ENCODE measurements around the gene ASIC5.
"Not testable (repeated sequence)": the region's sequence is repeated elsewhere in the genome, so short reads cannot be mapped to it uniquely, and the experiment has no call there.

Gene ASIC5

GRCh38 chr4:155866177-155866576 is at the start of gene ASIC5:
TSS of gene ASIC5 (minus strand) at chr4:155866277. CDS start at chr4:155866226, 51 bp downstream.
- no peak for DNase-seq

GRCh38 chr4:155914782-155915181 is 48.7 kb upstream of the ASIC5 start:
- DNase-seq = no peak

GRCh38 chr4:155911905-155912304 is 45.8 kb upstream of the ASIC5 start:
- DNase-seq = no peak

GRCh38 chr4:155909615-155910226 is 43.6 kb upstream of the ASIC5 start:
- DNase-seq = no peak

- no peak for DNase-seq
Observed at GRCh38 chr4:155908187-155909139, 42.4 kb upstream of the ASIC5 start.

- DNase-seq = no peak
Observed at GRCh38 chr4:155907556-155907955, 41.5 kb upstream of the ASIC5 start.

- peak; percentile 82 for DNase-seq
Observed at GRCh38 chr4:155906554-155907247, 40.6 kb upstream of the ASIC5 start.

- no peak for DNase-seq
Observed at GRCh38 chr4:155904331-155904730, 38.3 kb upstream of the ASIC5 start.

GRCh38 chr4:155903453-155903852 is 37.4 kb upstream of the ASIC5 start, which contains the start of gene TDO2:
TSS of gene TDO2 (plus strand) at chr4:155903696. CDS start at chr4:155903759, 63 bp downstream.
- no peak for DNase-seq

GRCh38 chr4:155901013-155901412 is 34.9 kb upstream of the ASIC5 start:
- no peak for DNase-seq

- no peak for DNase-seq
Observed at GRCh38 chr4:155900381-155900780, 34.3 kb upstream of the ASIC5 start.

GRCh38 chr4:155899891-155900290 is 33.8 kb upstream of the ASIC5 start:
- DNase-seq = no peak

GRCh38 chr4:155898371-155898770 is 32.3 kb upstream of the ASIC5 start:
- DNase-seq = not testable (repeated sequence)

GRCh38 chr4:155891058-155891457 is 25.0 kb upstream of the ASIC5 start:
- no peak for DNase-seq

- no peak for DNase-seq
Observed at GRCh38 chr4:155889946-155890345, 23.9 kb upstream of the ASIC5 start.

GRCh38 chr4:155889031-155889793 is 23.1 kb upstream of the ASIC5 start:
- peak; percentile 19 for DNase-seq

GRCh38 chr4:155887847-155888570 is 21.9 kb upstream of the ASIC5 start:
- DNase-seq = no peak

GRCh38 chr4:155887045-155887444 is 21.0 kb upstream of the ASIC5 start:
- DNase-seq = no peak

GRCh38 chr4:155885666-155886065 is 19.6 kb upstream of the ASIC5 start:
- DNase-seq = no peak

- no peak for DNase-seq
Observed at GRCh38 chr4:155883895-155884294, 17.8 kb upstream of the ASIC5 start.

GRCh38 chr4:155881555-155881954 is 15.5 kb upstream of the ASIC5 start:
- DNase-seq = no peak

GRCh38 chr4:155879767-155880166 is 13.7 kb upstream of the ASIC5 start:
- no peak for DNase-seq
